AG04450 (cell line): ENCODE results near the gene CENPX. TPM values are rescaled to one million over a fixed set of nuclear protein-coding genes. Genes with fewer than 3 reads are reported as not detected.

Experiments used
- CTCF ChIA-PET: fragments of 300-600, 350-600 bp; formaldehyde crosslinking; extraction: SDS; loops from one replicate; lab custom pipeline; 2022; ENCODE audit warnings: antibody characterized with exemption, inconsistent platforms; lab: Charles Lee
- POLR2A ChIA-PET: fragments of 350-600 bp; formaldehyde crosslinking; extraction: SDS; loops from one replicate; lab custom pipeline; 2021; ENCODE audit warnings: antibody characterized with exemption, inconsistent platforms; lab: Yijun Ruan, JAX
- DNase-seq: peaks from one replicate; pipeline ENCODE4 v3.0.0-alpha.2; 2011; ENCODE audit warnings: low read depth, low spot score
- H3K27ac ChIP-seq: one replicate; pipeline ENCODE4 v1.5.1; 2012; ENCODE audit warnings: low read depth, low read length, control low read depth
- H3K27me3 ChIP-seq: one replicate; pipeline ENCODE4 v1.6.0; 2012; ENCODE audit warnings: low read length; ENCODE audit not compliant: control insufficient read depth, insufficient read depth
- H3K4me3 ChIP-seq: 2 replicates; pipeline ENCODE4 v1.5.1; 2011; ENCODE audit warnings: mild to moderate bottlenecking, low read depth, low read length, control low read depth
- H3K9me3 ChIP-seq: 2 replicates; pipeline ENCODE4 v1.5.1; 2012; ENCODE audit warnings: low read length; ENCODE audit not compliant: control insufficient read depth, insufficient read depth
- CTCF ChIP-seq: IDR thresholded peaks from 2 replicates; pipeline ENCODE4 v1.5.1; 2011; ENCODE audit warnings: low read depth, low read length, control low read depth, inconsistent platforms
- polyA plus RNA-seq: library from polyadenylated mRNA; depleted of rRNA; stranded (reverse); fragments of >200 nt; gene quantifications from 2 replicates; pipeline ENCODE4 v1.2.3, GENCODE V29; 2011

Gene CENPX
- polyA plus RNA-seq, 1 experiment: 32.5 TPM

- CTCF ChIA-PET: no interaction called here
- no peak for TF ChIP-seq CTCF
These were observed 2.2 kb upstream of the CENPX start for GRCh38 chr17:82024859-82025258.

GRCh38 chr17:82023447-82024241 lies 966 bp upstream of the CENPX start:
- Histone ChIP-seq H3K9me3 (no peaks in the 10 kb centered on the region; the same call in 1 of the 2 replicates), H3K27ac (no peak overlapping the region), H3K27me3 (no peaks in the 10 kb centered on the region), H3K4me3 (peak overlapping the region; percentile 72)
- CTCF ChIA-PET: interaction anchor here (1.3 kb wide), 1 partner anchor 14 kb away, joined by 5 read pairs; the partner anchor contains the start of gene DCXR
- TF ChIP-seq CTCF: no peak
- POLR2A ChIA-PET: interaction anchor here (0.7 to 1.9 kb wide), 5 partner anchors 14 to 1153 kb away, joined by 3 to 10 read pairs (median 7); partner anchors contain the start of genes DCXR and FASN
- DNase-seq: no peak

More at GRCh38 chr17:82024859-82025258, 2.2 kb upstream of the CENPX start:
- no peak for DNase-seq
- POLR2A ChIA-PET: no interaction called here
- H3K27me3 ChIP-seq: no peaks in the 10 kb centered on the region
- no peak overlapping the region for H3K27ac ChIP-seq
- H3K9me3 ChIP-seq: no peaks in the 10 kb centered on the region
- H3K4me3 ChIP-seq: no peak overlapping the region

- ChIA-PET CTCF (interaction anchor here (0.8 to 4.5 kb wide), 3 partner anchors 15 to 201 kb away, joined by 3 to 34 read pairs (median 5); partner anchors contain the start of gene DCXR), POLR2A (interaction anchor here (0.7 to 1.9 kb wide), 6 partner anchors 15 to 1153 kb away, joined by 3 to 10 read pairs (median 6); partner anchors contain the start of genes DCXR and FASN)
- no peak for TF ChIP-seq CTCF
- Histone ChIP-seq H3K27ac (no peak within 1 kb of the TSS), H3K27me3 (no peaks in the 10 kb centered on the region), H3K9me3 (no peaks in the 10 kb centered on the region; the same call in 1 of the 2 replicates), H3K4me3 (peak within 1 kb of the TSS; percentile 80)
- DNase-seq: peak; percentile 99
These were observed 336 bp upstream of the CENPX start, which contains the start of gene LRRC45 for GRCh38 chr17:82022981-82023446. Gene LRRC45, plus strand, starts transcription at chr17:82023305. Its CDS starts 339 bp downstream, at chr17:82023644.

- Histone ChIP-seq H3K27ac (no peak overlapping the region), H3K9me3 (no peaks in the 10 kb centered on the region; the same call in 1 of the 2 replicates), H3K4me3 (peak overlapping the region; percentile 80), H3K27me3 (no peaks in the 10 kb centered on the region)
- ChIA-PET CTCF (interaction anchor here (0.6 to 4.5 kb wide), 3 partner anchors 18 to 62 kb away, joined by 3 to 34 read pairs (median 6); no protein-coding TSS in a partner anchor), POLR2A (interaction anchor here (0.9 to 1.9 kb wide), 3 partner anchors 16 to 76 kb away, joined by 3 to 10 read pairs (median 7); partner anchors contain the start of genes DCXR and FASN)
- no peak for TF ChIP-seq CTCF
- no peak for DNase-seq
These were observed 773 bp downstream of the CENPX start for GRCh38 chr17:82021900-82022309.
